Renal cortical epithelial cell (primary cell): ENCODE data around the gene CPSF4. TPM values are rescaled to one million over a fixed set of nuclear protein-coding genes. Genes with fewer than 3 reads are reported as not detected.

Source experiments
- DNase-seq: peaks from one replicate; pipeline ENCODE4 v3.0.0-alpha.2; 2011; ENCODE audit warnings: low read depth
- total RNA-seq: library from RNA; depleted of rRNA; stranded (reverse); fragments of >200 nt; gene quantifications from 2 replicates; pipeline ENCODE4 v1.2.3, GENCODE V29; 2014

The CPSF4 gene
- total RNA-seq, 1 donor from 2014 or later = 21.6 TPM

DNA sequence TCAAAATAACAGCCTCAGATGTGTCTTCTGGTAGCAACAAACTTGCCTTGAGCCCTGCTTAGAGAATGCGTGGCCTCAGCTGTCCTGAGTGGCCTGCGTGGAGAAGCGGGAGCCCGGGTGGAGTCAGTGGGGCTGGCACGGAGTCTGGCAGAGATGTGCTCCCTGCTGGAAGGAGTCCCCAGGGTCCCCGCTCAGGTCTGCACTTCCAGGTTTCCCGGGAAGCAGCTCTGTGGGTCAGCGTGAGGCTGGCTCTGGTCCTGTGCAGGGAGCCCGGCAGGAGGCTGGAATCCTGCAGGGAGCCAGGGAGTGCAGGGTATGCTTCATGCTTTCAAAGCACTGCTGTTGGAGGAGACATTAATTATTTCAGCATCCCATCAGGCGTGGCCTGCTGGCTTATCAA, 10.1 kb downstream of the CPSF4 start:
- no peak for DNase-seq

DNA sequence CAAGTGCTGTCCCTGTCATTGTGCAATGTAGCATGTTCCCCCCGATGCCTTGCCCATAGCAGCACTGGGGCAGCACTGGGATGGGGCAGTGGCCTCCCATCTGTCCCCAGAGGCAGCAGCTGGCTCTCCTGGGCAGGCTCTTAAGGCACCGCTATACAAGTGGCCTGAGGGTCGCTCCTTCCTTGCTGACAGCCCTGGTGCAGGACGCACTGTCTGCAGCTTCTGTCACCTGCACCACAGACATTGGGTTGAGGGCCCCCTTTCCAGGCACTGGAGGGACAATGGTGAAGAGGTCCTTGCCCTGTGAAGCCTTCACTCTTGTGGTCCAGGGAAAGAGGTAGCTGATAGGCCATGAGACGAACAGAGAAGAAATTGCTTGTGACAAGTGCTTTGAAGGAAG, 10.6 kb downstream of the CPSF4 start:
- no peak for DNase-seq

DNA sequence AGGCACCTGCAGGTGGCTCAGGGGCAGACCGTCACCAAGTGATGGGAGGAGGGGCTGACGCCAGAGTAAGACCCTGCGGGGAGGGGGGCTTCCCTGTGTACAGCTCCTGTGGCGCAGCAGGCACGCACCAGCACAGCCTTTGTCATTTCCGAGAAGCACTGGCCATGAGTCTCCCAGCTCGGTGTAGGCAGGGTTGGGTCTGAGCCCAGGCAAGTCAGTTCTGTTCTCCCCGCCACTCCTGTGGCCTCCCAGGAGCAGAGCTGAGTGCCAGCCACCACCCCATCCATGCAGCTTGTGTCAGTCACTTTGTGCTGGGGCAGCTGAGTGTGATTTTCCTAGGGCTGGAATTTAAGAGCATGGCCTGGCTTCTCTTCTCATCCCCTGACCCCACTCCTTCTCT, 13.2 kb downstream of the CPSF4 start:
- DNase-seq = no peak

DNA sequence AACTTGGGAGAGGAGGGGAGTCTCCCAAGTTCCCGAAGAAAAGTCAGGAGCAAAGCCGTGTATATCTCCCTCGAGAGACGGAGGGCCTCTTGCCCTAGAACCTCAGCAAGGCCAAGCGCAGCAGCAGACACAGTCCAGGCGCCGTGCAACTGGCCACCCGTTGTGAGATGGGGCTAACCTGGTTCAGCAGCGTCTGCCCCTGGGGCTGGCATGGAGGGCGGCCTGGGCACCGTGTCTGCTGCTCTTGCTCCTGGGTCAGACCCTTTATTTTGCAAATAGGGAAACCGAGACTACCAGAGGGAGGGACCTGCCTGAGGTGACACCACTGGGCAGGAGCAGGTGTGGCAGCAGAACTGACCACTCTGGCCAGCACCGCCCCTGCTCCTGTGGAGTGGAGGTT, 13.8 kb downstream of the CPSF4 start:
- no peak for DNase-seq

DNA sequence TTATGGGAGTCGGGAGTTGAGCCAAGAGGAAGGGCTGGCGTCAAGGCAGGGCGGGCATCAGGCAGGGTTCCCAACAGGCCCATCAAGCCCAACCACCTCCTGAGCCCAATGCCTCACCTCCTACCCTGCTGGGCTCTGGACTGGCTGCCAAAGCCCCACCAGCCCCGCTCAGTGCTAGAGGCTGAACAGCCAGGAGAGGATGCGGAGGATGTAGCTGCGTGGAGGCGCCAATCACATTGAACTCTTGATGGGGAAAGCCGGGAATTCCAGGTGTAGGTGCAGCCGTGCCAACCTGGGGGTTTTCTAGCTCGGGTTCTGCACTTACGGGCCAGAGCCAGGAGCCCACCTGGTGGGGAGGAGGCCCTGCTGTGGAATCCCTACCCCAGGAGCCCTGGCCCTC, 14.4 kb downstream of the CPSF4 start:
- DNase-seq = no peak

DNA sequence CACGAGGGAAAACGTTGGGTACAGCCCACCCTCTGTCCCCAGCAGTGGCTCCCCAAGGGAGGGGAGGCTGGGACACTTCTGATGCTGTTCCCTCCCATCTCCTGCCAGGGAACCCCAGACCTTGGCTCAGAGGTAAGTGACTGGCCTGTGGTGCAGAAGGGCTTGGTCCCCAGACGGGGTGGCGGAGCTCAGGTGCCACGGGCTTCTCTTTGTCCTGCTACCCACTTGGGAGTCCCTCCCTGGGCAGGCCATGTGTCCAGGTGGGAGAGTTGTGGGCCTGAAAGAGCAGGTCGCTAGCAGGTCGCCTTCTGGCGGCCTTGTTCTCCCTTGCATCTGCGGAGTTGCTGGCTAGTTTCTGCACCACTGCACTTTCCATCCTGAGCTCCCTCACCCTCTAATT, 17.1 kb downstream of the CPSF4 start:
- DNase-seq = no peak

DNA sequence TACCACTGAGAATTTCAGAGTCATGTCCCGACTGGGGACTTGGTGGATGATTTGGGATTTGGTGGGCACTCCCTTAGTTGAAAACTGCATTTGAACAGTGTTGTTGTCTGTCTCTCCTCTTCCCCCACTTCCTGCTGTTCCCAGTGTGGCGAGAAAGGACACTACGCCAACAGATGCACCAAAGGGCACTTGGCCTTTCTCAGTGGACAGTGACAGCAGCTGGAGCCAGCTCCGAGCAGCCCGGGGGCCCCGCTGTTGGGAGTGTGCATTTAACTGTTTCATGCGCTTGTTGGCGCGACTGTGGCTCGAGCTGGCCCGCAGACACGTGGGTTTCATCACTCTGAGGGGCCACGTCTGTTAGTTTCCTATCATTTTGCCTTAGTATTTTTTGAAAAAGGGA, 17.5 kb downstream of the CPSF4 start:
- no peak for DNase-seq

DNA sequence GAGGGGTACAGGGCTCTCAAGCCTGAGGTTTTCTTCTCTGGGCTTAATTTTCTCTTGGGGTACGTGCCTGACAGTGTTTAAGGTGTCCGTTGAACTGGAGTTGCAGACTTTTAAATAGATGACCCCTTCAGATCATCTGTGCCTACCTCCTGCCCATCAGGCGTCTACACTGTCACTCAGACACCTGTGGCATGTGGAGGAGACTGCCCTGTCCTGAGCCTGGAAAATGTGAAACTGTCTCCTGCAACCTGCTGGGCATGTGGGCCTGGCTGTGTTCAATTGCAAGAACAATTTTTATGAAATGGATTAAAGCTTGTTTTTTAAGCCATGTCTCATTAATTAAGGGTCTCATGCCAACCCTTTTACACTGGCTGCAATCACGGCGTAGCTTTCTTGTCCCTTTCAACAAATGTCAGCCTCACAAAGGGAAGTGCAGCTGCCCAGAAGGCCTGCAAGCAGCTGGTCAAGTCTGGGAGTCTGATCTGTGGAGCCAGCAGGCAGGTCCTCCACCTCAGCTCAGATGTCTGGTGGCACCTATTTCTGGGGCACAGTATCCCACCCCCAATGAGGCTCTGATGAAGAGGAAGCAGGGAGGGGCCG, 18.4 kb downstream of the CPSF4 start:
- DNase-seq = no peak

DNA sequence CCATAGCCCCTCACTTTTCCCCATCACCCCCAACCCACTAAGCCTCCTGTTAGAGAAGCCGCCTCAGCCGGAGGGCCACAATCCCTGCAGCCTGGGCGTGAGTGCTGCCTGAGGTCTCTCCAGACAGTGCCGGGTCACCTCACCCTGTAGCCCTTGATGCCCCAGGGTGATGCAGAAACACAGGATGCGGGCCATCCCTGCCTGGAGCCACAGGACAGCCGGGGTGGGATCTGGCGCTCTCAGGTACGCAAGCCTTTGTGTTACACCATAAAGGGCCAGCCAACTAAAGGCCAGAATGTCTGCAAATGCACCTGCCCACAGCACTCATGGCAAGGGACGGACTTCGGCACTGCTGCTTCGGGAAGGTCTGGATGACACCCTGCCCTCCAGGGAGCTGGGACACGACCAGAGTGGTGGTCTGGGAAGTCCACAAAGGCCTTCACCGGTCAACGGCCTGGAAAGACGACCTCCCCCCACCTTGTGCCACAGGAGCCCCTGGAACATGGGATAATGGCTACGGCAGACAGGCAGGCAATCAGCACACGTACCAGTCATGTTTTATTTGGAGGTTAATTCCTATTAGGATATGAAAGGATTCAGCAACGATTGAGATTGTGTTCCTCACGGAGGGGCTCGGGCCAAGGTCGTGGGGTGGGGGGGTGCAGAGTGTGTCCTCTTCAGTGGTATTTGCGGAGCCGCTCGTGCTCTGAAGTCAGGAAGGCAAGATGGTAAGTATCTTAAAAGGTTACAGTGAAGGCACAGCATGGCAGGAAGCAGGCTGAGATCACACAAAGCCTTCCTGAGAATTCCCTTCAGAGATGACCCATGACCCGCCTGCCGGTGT, 19.1 kb downstream of the CPSF4 start:
- DNase-seq = no peak

DNA sequence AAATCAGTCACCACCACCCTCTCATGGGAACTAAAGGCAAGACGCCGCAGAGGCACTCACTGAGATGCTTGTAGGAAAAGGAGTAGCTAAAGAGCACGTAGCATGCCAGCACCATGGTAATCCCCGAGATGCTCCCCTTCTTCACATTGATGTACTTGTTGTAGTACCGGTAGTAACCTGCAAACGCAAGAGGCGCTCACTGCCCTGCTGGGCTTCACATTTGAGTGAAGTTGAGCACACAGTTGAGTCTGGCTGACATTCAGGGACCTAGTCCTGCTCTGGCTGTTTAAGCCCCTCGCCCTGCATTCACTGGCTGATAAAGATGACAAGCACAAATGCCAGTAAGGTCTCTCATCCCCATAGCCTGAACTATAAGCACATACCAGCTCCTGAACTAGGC, 20.3 kb downstream of the CPSF4 start:
- no peak for DNase-seq

DNA sequence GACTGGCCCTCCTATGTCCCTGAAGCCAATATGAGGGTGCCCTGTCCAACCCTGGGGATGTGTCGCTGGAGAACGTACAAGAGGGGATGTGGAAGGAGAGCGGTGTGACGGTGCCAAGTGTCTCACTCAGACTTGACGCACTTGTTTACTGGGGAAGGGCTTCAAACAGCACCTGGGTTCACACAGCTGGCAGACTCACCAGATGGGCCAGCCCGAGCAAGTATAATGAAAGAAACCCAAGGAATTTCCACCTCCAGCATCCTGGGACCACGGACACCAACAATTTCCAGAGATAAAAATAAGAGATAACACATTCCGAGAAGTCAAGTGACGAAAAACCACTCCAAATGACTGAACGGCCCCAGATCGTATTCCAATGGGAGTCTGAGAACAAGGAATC, 21.9 kb downstream of the CPSF4 start:
- no peak for DNase-seq

DNA sequence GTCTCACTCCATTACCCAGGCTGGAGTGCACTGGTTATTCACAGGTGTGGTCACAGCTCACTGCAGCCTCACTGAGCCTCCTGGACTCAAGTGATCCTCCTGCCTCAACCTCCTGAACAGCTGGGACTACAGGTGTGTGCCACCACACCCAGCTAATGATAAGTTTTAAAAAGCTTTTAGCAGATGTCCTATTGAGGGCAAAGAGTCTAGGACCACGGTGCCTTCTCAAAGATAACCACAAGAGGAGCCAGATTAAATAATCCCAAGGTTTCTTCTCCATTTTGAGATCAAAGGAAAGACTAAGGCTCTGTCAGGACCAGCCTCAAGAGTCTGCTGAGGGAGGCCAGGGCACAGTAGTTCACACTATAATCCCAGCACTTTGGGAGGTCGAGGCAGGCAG, 22.5 kb downstream of the CPSF4 start:
- no peak for DNase-seq

DNA sequence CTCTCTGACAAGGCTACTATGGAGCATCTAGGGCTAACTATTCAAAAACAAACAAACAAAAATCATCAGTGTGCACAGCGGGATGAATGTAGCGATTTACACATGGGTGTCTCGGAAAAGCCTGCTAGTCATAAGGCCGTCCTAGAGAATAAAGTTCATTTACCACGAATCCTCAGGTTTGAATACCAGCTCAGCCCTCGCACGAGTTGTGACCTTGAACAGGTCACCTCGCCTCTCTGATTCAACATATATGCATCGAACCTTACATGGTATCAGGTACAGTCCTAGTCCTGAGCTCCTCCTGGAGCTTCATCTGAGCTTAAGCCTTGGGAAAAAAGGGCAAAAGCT, 26.7 kb downstream of the CPSF4 start:
- DNase-seq = peak; percentile 5

DNA sequence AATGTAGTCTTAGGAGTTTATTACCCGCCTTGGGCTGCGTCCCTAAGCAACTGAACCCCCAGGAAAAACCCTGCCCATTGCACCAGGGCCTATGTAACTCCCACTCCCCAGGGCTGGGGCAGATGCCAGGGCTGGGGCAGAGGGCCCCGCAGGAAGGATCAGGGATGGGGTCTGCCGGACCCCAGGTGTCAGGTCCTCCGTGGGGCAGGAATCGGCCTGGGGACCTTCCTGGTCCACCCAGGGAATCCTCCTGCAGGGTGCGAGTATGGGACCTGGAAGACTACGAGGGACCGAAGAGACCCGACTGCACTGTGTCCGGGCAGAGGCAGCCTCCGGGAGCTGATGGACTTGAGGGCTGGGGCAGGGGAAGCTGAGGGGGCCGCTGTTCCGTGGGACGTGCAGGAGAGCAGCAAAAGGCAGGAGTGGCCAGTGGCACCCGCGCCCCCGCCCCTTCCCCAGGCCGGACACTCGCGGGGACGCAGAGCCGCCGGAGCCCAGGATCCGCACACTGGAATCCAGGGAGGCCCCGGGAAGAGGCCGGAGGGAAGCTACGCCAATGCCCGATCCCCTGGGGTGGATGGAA, 29.7 kb downstream of the CPSF4 start:
- no peak for DNase-seq

DNA sequence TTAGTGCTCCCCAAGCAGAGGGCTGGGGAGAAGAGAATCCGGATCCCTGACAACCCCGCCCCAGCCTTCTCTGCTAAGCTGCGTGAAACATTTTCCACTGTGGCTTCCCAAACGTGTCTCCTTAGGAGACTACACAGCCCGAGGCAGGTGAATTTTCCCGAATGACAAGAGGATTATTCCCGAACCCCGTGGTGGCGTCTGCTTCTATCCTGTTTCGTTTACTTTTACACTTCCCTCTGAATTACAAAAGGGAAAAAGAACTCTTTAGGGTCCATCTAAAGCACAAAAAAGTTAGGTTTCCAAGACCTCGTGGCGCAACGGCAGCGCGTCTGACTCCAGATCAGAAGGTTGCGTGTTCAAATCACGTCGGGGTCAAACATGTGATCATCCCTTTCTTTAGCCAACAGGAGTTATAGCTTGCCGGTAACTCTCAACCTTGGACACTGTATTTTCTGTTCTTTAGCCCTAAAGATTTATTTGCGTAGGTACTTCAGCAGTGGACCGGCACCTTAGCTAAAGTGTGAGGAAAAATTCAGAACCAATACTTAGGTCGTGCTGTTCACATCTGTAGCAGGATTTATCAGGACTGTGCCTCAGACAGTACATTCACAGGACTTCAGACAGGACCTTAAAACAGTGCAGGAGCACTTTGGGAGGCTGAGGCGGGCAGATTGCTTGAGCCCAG, 30.8 kb downstream of the CPSF4 start:
- DNase-seq = peak; percentile 4

DNA sequence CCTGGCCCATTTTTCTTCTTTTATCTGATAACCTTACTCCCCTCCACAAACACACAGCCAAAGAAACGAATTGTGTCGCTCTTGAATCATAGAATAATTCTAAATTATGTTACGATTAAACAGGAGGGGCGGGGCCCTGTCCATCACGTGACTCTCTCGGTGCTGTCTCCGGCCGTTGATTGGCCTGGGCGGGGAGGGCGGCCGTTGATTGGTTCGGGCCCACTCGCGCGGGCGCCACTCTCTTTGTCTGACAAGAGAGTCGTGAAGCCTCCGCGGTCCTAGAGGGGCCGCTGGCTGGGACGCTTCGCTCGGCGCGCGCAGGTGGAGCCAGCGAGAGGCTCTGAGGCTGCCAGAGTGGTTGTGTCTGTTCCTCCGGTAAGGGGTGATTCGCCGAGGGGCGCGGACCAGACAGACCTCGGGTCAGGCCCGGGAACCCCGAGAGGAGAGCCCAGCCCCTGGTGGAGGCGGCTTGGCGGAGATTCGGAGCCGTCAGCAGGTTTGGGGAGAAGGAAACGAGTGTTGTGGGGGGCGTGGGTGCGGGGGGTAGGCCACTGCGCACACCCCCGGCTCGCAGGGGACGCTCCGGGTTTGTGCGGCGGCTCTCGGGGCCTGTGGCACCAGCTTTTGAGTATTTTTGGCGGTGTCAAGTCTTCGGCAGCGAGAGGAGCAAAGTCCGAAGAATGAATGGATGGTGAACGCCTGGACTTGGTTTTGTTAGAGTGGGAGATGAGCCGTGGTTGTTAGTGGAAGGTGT, 34.0 kb downstream of the CPSF4 start, which contains the start of gene ZNF789:
Gene ZNF789, plus strand, starts transcription at position 330 of the 754 bp plus-strand sequence. CDS start 3,567 bp downstream, outside the sequence.
- peak; percentile 82 for DNase-seq

DNA sequence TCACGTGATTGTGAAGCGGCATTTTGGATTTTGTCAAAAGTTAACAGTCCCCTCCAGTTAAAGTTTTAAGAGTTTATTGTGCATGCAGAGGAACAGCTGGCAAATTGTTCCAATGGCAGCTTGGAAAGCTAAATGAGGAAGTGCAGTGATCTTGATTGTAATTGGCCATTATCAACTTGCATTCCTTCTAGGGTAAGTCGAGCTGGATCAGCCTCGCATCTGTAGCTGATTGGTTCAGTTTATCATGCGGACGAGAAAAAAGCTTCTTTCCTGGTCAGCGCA, 34.5 kb downstream of the CPSF4 start:
- DNase-seq = peak; percentile 91

DNA sequence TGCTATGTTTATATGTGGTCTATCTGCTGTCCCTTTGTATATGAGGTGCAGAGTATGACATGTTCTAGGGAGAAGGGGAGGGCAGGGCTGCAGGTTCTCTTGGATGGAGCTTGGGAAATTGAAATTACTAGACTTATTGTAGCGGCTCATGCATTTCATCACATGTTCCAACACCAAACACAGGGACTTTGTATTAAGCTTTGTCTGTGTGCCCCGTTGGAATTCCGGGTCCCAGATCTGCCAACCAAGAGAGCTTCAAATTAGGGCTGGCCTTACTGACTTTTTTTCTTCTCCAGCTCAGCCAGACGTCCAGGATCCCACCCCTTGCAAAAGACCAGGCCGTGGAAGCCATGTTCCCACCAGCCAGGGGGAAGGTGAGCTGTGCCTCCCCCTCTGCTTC, 37.4 kb downstream of the CPSF4 start:
- DNase-seq = no peak

DNA sequence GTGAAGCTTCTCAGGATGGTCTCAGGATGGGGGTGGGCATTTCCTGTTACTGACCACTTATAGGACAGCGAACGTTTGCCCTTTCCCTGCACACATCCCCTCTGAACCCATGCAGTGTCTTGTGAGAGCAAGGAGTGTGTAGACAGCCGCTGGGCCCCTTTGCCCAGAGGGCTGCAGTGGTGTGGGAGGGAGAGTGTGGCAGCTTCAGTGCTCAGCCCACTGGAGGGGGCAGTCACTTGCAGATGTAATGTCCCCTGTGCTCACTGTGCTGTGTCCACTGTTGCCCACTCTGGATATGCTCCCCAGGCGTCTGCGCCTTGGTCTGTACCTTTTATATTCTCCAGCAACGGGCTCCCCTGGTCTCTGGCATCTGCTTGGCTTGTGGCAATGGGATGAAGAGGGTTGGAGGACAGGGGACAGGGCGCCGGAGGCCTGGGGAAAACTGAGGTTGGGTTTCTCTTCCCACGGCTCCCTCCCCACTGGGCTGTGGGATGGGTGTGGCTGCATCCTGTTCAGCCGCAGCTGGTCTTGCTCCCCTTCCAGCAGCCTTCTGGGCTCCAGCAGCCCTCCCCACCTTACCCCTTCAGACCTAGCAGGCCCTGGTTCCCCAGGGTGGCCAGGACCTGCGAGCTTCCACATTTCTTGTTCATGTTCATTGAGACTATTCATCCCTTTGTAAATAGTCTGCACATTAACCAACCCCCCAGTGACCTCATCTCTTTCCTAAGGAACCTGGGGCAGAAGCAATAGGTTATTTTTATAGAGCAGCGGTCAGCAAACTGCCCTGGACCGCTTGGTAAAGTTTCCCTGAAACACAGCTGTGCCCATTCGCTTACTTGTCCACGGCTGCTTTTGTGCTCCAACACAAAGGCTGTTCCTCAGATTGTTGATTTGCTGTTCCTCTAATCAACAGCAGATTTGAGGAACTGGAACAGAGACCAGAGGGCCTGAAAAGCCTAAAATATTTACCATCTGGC, 40.0 kb downstream of the CPSF4 start:
- DNase-seq = no peak

DNA sequence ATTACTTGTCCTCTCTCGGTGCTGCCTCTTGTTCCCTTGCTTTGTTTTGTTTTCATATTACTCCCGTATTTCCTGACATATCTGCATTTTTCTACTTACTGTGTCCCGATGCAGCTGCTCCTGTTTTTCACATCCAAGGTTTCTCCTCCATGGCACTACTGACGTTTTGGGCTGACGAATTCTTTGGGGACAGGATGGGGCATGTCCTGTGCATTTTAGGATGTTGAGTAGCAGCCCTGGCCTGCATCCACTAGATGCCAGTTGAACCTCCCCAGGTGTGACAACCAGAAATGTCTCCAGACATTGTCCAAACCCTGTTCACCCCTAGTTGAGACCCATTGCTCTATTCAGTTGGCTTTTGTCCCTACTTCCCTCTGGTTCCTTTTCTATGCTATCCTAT, 46.4 kb downstream of the CPSF4 start:
- DNase-seq = no peak

DNA sequence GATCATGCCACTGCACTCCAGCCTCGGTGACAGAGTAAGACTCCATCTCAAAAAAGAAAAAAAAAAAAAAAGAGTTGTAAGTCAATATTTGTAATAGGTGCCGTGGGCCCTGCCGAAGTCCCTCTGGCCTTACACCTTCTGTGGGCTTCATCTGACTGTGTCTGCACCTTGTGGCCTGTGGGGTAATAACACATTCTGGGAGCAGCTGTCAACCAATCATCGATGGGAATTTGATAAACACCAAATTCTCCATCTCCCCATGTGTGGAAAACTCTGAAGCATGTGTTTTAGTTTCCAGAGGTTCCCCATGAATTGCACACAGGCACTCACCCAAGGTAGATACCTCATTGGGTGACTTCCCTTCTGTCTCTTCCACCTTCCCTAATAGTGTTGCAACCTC, 50.5 kb downstream of the CPSF4 start:
- DNase-seq = no peak
